Measurements from ENCODE around the gene CNTNAP5.

- TF ChIP-seq POLR2A (IDR thresholded peaks at IDR 0.05) (no peak), CTCF (IDR thresholded peaks at IDR 0.05) (no peak)
Observed at GRCh38 chr2:124774781-124775180, 749.7 kb downstream of the CNTNAP5 start.
